Mesothelial cell of epicardium (in vitro differentiated cells): ENCODE results near the gene KRT74. TPM values are rescaled to one million over a fixed set of nuclear protein-coding genes. Genes with fewer than 3 reads are reported as not detected.

Source experiments
- DNase-seq, 2 experiments: peaks; one replicate each; pipeline ENCODE4 v3.0.0; 2021; ENCODE audit warnings: low spot score in 2 of 2; ENCODE audit not compliant: unreplicated experiment in 2 of 2
- H3K27ac Mint-ChIP-seq: 2 replicates; pipeline ENCODE4 v1.8.0; 2021; ENCODE audit warnings: mixed read lengths
- H3K27me3 Mint-ChIP-seq: 2 replicates; pipeline ENCODE4 v1.8.0; 2021; ENCODE audit warnings: low read depth, mixed read lengths
- H3K36me3 Mint-ChIP-seq: 2 replicates; pipeline ENCODE4 v1.8.0; 2021; ENCODE audit warnings: mixed read lengths
- H3K4me1 Mint-ChIP-seq: 2 replicates; pipeline ENCODE4 v1.8.0; 2021; ENCODE audit warnings: mixed read lengths
- H3K4me3 Mint-ChIP-seq: 2 replicates; pipeline ENCODE4 v1.8.0; 2021; ENCODE audit warnings: mild to moderate bottlenecking, moderate library complexity, mixed read lengths
- H3K9me3 Mint-ChIP-seq: 2 replicates; pipeline ENCODE4 v1.8.0; 2021; ENCODE audit warnings: mixed read lengths
- CTCF ChIP-seq: fragments of 200-600 bp; sonication (generic); IDR thresholded peaks from one replicate; pipeline ENCODE4 v1.5.0; 2021; ENCODE audit warnings: antibody characterized with exemption; ENCODE audit not compliant: unreplicated experiment
- total RNA-seq: library from RNA; stranded (reverse); gene quantifications from 3 replicates; pipeline ENCODE4 v1.2.1, GENCODE V29; 2021

Gene KRT74
- total RNA-seq, 1 donor from 2014 or later, result not detected

DNA sequence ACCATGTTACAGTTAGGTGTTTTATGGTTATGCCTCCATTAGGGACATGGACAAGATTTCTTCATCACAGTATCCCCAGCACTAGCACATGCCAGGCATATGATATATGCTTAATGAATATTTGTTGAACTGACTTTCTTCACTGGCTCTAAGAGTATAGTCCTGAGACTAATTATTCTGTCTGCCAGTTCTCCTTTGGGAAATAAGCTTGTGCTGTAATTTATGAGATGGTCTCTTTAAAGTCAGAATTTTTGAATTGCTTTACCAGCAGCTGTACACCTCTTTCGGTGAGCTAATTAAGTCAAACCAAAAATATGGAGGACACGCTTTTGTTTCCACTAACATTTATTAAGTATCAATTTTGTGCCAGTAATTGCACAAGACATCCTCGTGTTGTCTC is 32.5 kb upstream of the KRT74 start:
- no peak overlapping the region for H3K4me3 Mint-ChIP-seq
- no peak overlapping the region for H3K27ac Mint-ChIP-seq
- H3K36me3 Mint-ChIP-seq, result no peaks in the 10 kb centered on the region
- TF ChIP-seq CTCF, result no peak
- H3K4me1 Mint-ChIP-seq, result no peaks in the 10 kb centered on the region
- no peak for DNase-seq
- H3K27me3 Mint-ChIP-seq, result peaks cover 69% of the 10 kb centered on the region
- no peaks in the 10 kb centered on the region for H3K9me3 Mint-ChIP-seq

GRCh38 chr12:52605542-52605941 is 31.9 kb upstream of the KRT74 start:
- Mint-ChIP-seq H3K36me3 (no peaks in the 10 kb centered on the region), H3K27me3 (peaks cover 64% of the 10 kb centered on the region), H3K27ac (no peak overlapping the region), H3K4me1 (no peaks in the 10 kb centered on the region), H3K4me3 (no peak overlapping the region), H3K9me3 (no peaks in the 10 kb centered on the region)
- DNase-seq, result no peak
- no peak for TF ChIP-seq CTCF

DNA sequence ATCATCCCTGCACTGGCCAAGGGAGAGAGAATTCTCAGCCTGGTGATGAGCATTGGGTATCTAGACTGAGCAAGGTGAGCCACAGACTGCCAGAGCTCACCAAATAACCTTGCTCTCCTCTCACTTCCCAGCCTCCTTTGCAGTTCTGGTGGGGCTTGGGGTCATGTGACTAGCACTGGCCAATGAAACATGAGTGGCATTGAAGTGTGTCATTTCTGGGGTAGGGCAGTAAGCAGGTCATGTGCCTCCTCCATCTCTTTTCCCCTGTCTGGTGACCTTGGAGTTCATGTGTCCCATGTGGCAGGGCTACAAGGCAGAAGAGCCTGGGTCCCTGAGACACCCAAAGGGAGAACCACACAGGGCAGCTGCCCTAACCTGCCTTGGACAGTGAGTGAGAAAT is 31.2 kb upstream of the KRT74 start:
- H3K27me3 Mint-ChIP-seq, result peaks cover 65% of the 10 kb centered on the region
- H3K27ac Mint-ChIP-seq, result no peak overlapping the region
- TF ChIP-seq CTCF, result no peak
- no peaks in the 10 kb centered on the region for H3K4me1 Mint-ChIP-seq
- no peak overlapping the region for H3K4me3 Mint-ChIP-seq
- DNase-seq, result no peak
- H3K36me3 Mint-ChIP-seq, result no peaks in the 10 kb centered on the region
- H3K9me3 Mint-ChIP-seq, result no peaks in the 10 kb centered on the region

DNA sequence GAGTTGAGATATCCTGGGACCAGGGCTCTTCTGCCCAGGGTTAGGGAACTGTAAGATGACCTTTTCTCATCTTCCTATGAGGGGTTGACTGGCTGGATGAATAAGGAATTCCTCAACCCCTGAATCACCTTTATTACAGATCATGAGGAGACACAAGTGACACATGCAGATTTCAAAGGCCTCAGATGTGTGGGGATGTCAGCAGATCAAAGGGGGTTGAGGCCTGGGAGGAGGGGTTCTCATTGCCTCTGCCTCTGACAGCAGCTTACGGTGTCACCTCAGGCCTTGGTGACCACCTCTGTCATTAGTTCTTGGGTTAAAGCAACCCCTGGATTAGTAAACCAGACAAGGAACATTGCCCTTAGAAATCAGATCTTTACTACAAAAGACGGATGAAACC is 29.7 kb upstream of the KRT74 start:
- H3K4me1 Mint-ChIP-seq, result no peaks in the 10 kb centered on the region
- H3K9me3 Mint-ChIP-seq, result no peaks in the 10 kb centered on the region
- H3K27me3 Mint-ChIP-seq, result peaks cover 66% of the 10 kb centered on the region
- no peak for TF ChIP-seq CTCF
- DNase-seq, result no peak
- no peak overlapping the region for H3K4me3 Mint-ChIP-seq
- no peaks in the 10 kb centered on the region for H3K36me3 Mint-ChIP-seq
- no peak overlapping the region for H3K27ac Mint-ChIP-seq

DNA sequence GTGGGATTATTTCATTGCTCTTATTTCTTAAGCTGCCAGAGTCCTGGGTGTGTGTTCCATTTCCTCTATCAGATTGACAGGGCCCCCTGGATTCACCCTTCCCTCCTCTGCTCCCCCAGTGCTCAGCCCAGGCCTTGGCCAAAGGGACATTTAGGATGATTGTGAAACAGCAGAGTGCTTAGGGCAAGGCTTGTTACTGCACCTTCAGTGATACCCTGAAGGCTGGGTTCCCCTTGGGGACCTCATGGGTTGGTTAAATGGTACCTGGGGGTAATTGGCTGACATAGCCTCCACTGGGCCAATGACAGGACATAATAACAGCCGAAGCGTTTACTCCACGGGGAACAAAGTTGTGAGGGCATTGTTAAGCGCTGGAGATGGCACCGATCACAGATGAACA is 28.9 kb upstream of the KRT74 start:
- Mint-ChIP-seq H3K27me3 (peaks cover 67% of the 10 kb centered on the region), H3K4me3 (no peak overlapping the region), H3K9me3 (no peaks in the 10 kb centered on the region), H3K4me1 (no peaks in the 10 kb centered on the region), H3K36me3 (no peaks in the 10 kb centered on the region), H3K27ac (no peak overlapping the region)
- TF ChIP-seq CTCF, result no peak
- DNase-seq, result no peak

GRCh38 chr12:52601671-52602070 is 28.0 kb upstream of the KRT74 start:
- Mint-ChIP-seq H3K36me3 (no peaks in the 10 kb centered on the region), H3K27ac (no peak overlapping the region), H3K9me3 (no peaks in the 10 kb centered on the region), H3K27me3 (peaks cover 65% of the 10 kb centered on the region), H3K4me1 (no peaks in the 10 kb centered on the region), H3K4me3 (no peak overlapping the region)
- DNase-seq, result no peak
- TF ChIP-seq CTCF, result no peak
